Fibroblast of villous mesenchyme (primary cell): Measurements from ENCODE around the gene ESRRB. TPM values are rescaled to one million over a fixed set of nuclear protein-coding genes. Genes with fewer than 3 reads are reported as not detected.

Experiments used
- DNase-seq: peaks from one replicate; pipeline ENCODE4 v3.0.0-alpha.2; 2010; ENCODE audit warnings: low read depth
- H3K4me3 ChIP-seq: 2 replicates; pipeline ENCODE4 v1.5.1; 2011; ENCODE audit warnings: low read depth, mild to moderate bottlenecking, low read length
- total RNA-seq: library from RNA; depleted of rRNA; stranded (reverse); fragments of >200 nt; gene quantifications from 2 replicates; pipeline ENCODE4 v1.2.3, GENCODE V29; 2012
- TF ChIP-seq, protein P1 (sequence below): IDR thresholded peaks from 2 replicates; pipeline ENCODE4 v1.5.1; 2012; ENCODE audit warnings: low read depth, mild to moderate bottlenecking, low read length; ENCODE audit not compliant: insufficient read depth

Gene ESRRB
- total RNA-seq = not detected in 2 replicates

DNA sequence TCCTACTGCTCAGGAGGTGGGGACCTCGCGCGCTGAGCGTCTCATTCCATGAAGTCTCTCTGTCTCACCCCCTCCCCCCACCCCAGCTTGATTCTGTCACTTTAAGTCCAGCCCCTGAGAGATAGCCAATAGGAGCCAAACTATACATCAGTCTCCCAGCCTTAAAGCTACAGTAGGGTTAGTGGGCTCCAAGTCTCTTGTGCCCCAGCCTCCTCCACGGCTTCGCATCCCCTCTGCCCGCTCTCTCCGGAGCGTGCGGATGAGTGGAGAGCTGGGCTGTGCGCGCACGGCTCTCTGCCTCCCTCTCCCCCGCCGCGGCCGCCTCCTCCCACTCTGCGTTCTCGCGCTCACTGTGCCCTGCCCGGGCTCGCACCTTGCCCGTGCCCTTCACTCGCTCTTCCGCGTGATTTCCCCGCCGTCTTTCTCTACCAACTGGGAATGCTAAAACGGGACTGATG, at the start of gene ESRRB:
ESRRB (plus strand) TSS at position 191 of the 458 bp plus-strand sequence; CDS start at position 456, 265 bp downstream.
- peak within 1 kb of the TSS; percentile 18 for H3K4me3 ChIP-seq
- TF ChIP-seq, protein P1, sequence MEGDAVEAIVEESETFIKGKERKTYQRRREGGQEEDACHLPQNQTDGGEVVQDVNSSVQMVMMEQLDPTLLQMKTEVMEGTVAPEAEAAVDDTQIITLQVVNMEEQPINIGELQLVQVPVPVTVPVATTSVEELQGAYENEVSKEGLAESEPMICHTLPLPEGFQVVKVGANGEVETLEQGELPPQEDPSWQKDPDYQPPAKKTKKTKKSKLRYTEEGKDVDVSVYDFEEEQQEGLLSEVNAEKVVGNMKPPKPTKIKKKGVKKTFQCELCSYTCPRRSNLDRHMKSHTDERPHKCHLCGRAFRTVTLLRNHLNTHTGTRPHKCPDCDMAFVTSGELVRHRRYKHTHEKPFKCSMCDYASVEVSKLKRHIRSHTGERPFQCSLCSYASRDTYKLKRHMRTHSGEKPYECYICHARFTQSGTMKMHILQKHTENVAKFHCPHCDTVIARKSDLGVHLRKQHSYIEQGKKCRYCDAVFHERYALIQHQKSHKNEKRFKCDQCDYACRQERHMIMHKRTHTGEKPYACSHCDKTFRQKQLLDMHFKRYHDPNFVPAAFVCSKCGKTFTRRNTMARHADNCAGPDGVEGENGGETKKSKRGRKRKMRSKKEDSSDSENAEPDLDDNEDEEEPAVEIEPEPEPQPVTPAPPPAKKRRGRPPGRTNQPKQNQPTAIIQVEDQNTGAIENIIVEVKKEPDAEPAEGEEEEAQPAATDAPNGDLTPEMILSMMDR = no peak
- DNase-seq = no peak

DNA sequence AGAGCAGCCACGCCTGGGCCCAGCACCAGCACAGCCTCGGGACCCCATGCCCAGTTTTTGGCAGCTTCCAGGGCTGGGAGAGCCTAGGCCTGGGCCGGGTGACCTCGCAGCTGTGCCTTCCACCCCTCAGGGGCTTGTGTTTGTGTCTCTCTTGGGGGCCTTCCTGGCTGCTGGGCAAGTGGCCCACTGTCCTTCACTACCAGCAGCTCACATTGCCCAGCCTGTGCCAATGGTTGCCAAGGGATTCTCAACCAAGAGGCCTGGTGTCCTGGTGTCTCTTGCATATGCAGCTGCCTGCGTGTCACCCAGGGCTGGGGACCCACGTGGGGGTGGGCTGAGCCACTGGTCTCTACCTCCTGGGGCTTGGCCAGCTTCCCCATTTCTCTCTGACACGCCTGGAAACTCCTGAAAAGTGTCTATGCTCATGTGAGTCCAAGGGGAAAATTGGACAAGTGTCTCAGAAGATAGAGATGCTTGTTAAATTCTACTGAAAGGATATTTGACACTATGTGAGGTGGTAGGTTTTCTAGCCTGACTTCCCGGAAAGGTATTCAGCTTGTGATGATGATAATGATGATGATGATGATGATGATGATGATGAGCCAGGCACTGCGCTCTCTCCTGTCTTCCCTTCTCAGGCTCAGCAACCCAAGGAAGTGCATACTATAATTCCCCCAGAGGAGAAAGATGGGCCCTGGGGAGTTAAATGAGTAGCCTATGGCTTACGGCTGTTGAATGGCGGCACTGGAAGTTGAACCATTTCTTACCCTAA, 48.8 kb upstream of the ESRRB start:
- no peak for DNase-seq
- TF ChIP-seq, protein P1 = no peak
- H3K4me3 ChIP-seq = no peak overlapping the region

DNA sequence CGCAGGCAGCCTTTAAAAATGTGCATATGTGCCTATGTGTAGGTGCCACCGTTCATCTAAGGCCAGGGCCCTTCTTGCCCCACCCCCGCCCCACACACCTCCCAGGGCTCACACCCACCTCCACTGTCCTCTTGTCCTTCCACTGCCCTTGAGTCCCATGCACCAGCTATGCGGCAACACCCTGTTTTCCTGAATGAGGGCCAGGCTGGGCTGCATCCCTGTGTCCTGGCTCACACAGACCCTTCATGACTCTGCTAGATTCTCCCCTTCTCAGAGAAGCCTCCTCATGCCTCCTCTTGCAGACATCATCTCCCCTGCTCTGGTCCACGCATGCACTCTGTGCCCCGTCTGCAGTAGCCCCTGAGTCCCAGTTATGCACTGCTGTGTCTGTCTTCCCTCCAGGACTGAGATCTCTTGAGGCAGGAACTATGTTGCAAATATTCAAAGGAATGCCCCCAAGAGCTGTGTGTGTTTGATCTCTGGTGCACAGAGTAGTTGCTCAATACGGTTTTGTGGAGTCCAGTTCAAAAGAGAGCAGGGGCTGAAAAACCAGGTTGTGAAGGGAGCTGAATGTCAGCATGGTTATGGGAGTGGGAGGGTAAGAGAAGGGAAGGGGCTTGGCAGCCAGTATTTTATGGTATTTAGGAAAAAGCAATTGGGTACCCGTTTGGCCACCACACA, 47.3 kb upstream of the ESRRB start:
- no peak overlapping the region for H3K4me3 ChIP-seq
- TF ChIP-seq, protein P1 = no peak
- DNase-seq = no peak

DNA sequence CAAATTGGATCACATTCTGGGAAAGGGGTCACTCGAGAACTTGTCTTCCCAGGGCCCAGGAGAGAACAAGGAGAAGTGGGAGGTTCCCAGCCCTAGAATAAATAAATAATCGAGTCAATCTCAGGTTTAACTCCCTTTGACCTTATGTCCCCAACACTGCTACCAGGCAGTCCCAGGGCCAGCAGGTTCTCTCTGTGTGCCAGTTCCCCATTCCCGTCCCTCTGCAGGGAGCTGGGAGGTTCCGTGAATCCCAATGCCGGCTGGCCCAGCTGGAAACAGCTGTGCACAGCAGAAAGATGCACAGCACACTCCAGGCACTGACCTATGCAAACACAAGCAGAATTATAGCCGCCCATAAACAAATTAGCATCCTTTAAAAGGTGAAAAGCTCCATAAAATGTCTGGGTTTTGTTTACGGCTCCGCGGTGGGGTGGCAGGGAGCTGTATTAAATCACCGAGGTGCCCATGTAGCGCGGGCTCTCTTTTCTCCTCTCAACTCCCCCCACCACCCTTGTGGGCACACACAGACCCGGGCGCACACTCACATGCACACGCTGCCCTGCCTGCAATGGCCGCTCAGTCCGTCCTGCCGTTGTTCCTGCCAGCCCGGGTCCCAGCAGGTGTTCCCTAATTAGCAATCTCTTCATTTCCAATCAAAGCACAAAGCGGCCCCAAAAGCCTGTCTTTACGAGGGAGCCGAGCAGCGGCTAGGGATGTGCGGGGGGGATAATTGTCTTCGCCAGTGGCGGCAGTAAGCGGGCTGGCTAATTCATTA, 46.6 kb upstream of the ESRRB start:
- H3K4me3 ChIP-seq = no peak overlapping the region
- TF ChIP-seq, protein P1 = no peak
- DNase-seq = no peak

DNA sequence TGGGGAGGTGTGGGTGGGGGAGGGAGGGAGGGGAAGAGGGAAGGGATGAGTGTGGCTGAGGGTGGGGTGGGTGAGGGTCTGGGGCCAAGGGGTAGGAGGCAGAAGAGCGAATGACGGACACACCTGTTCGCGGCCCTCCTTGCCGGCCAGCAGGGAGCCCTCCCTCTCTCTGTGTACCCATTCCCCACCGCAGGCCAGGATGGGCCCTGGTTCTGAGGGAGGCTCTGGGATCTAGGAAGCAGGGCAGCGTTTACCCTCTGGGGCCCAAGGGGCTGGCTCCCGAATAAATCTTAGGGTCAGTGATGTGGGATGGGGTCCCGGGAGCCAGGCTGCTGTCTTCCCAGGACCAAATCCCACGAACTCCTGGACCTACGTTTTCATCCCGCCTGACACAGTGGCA, 46.0 kb upstream of the ESRRB start:
- DNase-seq = no peak
- TF ChIP-seq, protein P1 = no peak
- no peak overlapping the region for H3K4me3 ChIP-seq

DNA sequence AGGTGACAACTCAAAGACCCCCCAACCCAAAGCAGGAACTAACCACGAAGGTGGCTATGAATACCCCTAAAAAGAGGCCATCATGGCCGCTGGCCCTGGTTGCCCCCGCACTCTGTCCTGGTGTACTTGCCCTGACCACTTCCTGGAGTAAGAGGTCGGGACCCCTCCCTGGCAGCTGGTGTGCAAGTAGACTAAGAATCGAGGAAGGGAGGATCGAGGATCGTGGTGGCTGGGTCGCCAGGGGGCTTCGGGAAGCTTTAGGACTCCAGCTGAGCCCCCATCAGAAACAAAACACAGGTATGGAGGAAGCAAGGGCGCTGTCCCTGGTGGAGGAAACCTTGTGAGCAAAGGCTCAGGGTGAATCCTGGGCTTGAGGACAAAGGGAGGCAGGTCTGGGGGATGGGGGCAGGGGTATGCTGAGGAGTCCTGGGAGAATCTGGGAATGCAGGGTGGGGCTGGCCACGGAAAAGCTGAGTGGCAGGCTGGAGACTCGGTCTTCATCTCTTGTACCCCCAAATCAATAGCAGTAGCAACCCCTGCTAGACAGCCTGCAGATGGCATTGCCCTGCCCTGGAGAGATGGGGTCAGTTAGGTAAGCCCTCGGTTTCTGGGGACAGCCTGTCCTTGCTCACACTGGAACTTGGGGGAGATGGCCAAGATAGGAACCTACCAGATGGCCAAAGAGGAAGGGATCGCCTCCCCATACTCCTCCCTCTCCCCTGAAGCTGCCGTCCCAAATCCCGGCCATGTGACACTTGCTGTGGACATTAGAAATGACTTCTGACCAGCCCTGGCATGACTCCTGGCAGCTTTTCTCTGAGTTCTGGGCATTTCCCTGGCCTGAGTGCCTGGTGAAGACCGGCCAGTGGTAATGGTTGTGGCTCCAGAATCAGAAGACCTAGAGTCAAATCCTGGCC, 45.3 kb upstream of the ESRRB start:
- TF ChIP-seq, protein P1 = no peak
- no peak for DNase-seq
- H3K4me3 ChIP-seq = no peak overlapping the region
